Ascending aorta (tissue), 2 donors: ENCODE results near the gene KRTAP9-7. TPM values are rescaled to one million over a fixed set of nuclear protein-coding genes. Genes with fewer than 3 reads are reported as not detected.

ENCODE experiments used
- DNase-seq, 2 donors: peaks; one replicate each; pipeline ENCODE4 v3.0.0-alpha.2; 2019; ENCODE audit warnings: low spot score in 2 of 2
- H3K27ac ChIP-seq, 2 donors: fragments of 200-600 bp; sonication (generic); one replicate each; pipeline ENCODE4 v1.5.1; 2016 to 2017; ENCODE audit warnings: mild to moderate bottlenecking in 1 of 2
- H3K27me3 ChIP-seq: fragments of 200-600 bp; sonication (generic); one replicate; pipeline ENCODE4 v1.5.1; 2017
- H3K36me3 ChIP-seq, 2 donors: fragments of 200-600 bp; sonication (generic); one replicate each; pipeline ENCODE4 v1.5.1; 2016
- H3K4me1 ChIP-seq, 2 donors: fragments of 200-600 bp; sonication (generic); one replicate each; pipeline ENCODE4 v1.5.1; 2016 to 2017; ENCODE audit warnings: mild to moderate bottlenecking in 1 of 2
- H3K4me3 ChIP-seq, 2 donors: fragments of 200-600 bp; sonication (generic); one replicate each; pipeline ENCODE4 v1.5.1; 2016 to 2017; ENCODE audit warnings: mild to moderate bottlenecking in 1 of 2
- H3K9me3 ChIP-seq, 2 donors: fragments of 200-600 bp; sonication (generic); one replicate each; pipeline ENCODE4 v1.5.1; 2016
- CTCF ChIP-seq, 3 experiments: fragments of 200-600 bp in 2 of 3; fragments of 450-650 bp in 1 of 3; sonication (generic) in 2 of 3; IDR thresholded peaks; one replicate each; pipeline ENCODE4 v1.5.1; 2016 to 2019; ENCODE audit warnings: antibody characterized with exemption in 3 of 3, mild to moderate bottlenecking in 1 of 3, moderate library complexity in 1 of 3
- intact Hi-C: fragments of 100-400 bp; cut with DNase I; formaldehyde crosslinking; loops from one replicate; pipeline ENCODE4 v1.15.1; 2023
- total RNA-seq: library from RNA; depleted of rRNA; stranded (reverse); fragments of >200 nt; gene quantifications from one replicate; pipeline ENCODE4 v1.1.0, GENCODE V29; 2016

KRTAP9-7 gene
- total RNA-seq, 1 donor from 2014 or later, result not detected

DNA sequence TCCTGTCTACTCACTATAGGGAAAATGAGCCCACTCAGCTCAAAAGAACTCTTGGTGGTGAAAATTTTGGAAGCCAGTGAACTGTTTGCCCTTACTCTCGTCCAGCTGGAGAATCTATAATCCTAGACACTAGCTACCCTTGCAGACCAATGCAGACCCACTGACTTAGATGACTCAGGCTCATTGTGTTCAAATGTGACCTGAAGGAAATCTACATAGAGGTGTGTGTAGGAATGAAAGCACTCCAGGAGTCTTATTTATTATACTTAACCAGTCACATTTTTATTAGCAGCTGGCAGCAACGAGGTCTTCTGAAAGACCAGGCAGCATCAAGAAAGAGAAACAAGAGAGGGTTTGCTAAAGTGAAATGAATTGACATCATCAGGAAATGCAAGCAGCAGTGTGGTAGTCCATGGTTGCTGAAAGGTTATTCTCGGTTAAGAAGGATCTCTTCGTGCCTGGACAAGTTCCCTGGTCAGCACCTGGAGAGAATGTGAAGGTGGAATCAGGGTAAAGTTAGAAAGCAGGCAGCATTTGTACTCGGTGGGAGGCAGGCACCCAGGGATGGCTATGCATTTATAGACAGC, 25.8 kb downstream of the KRTAP9-7 start:
- intact Hi-C loops, result no loop called here
- H3K36me3 ChIP-seq, result no peaks in the 10 kb centered on the region
- H3K9me3 ChIP-seq, result peaks cover 0 to 4% of the 10 kb centered on the region in 2 donors
- no peak overlapping the region for H3K27ac ChIP-seq
- no peaks in the 10 kb centered on the region for H3K4me1 ChIP-seq
- H3K4me3 ChIP-seq, result no peak overlapping the region
- TF ChIP-seq CTCF (IDR thresholded peaks at IDR 0.05), result no peak
- no peak for DNase-seq
- no peaks in the 10 kb centered on the region for H3K27me3 ChIP-seq

DNA sequence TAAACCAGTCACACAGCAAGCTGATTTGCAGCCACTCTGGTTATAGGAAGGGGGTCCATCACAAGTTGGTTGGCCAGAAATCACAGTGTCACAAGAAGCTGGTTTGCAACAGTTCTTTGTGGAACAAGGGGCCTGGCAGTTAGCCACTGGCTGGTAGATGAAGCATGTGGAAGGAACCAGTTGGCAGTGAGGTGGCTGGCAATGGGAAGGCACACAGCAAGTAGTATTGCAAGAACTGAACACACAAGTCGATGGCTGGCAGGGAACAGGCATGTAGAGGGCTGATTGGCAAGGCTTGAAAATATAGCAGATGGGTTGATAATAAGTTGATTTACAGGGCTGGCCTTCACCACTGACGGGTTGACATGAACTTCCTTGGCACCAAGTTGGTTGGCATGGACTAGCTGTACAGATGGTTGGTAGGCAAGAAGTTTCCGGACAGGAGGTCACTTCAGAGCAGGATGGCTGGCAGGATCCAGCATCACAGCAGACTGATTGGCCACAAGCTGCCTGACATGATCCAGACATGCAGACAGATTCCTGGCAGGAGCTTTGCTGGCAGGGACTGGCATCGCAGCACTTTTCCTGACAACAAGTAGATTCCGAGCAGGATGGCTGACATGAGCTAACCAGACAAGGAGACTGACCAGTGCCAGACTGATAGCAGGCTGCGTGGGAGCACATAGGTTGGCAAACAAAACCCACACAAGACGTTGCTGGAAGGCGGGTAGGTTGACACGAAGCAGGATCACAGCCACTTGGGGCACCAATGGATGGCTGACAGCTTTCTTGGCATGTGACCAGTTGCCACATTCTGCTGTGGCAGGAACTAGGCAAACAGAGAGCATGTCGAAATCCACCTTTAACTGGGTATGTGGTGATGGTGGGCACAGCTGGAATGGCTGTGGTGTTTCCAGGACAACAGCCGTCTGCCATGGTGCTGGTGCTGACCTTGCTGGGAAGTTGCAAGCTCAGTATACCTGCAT, 26.7 kb downstream of the KRTAP9-7 start, which contains the start of gene KRTAP29-1:
KRTAP29-1 (minus strand) TSS at position 936 of the 986 bp plus-strand sequence; CDS start at position 936, 0 bp downstream.
- Histone ChIP-seq H3K27me3 (no peaks in the 10 kb centered on the region), H3K9me3 (peaks cover 0 to 4% of the 10 kb centered on the region in 2 donors), H3K4me1 (no peaks in the 10 kb centered on the region), H3K27ac (no peak within 1 kb of the TSS), H3K36me3 (no peaks in the 10 kb centered on the region), H3K4me3 (no peak within 1 kb of the TSS)
- TF ChIP-seq CTCF (IDR thresholded peaks at IDR 0.05), result no peak
- intact Hi-C loops, result no loop called here
- no peak for DNase-seq

DNA sequence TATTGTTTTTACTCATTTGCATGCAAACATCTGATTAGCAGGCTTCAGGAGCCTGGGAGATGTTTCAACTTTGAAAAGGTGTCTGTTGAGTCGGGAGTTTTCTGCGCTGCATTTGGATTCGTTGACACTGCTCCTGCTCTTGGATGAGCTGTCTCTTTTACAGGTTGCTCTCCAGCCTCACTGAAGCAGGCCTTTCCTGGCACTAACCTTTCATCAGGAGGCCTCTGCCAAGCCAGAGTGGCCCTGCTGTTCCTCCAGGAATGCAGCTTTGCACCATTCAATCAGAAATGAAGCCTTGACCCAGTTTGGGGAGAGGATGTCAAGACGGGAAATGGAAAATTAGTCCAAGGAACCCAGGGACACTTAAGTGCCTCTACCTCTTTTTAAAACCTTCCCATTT, 27.5 kb downstream of the KRTAP9-7 start:
- Histone ChIP-seq H3K27ac (no peak overlapping the region), H3K4me3 (no peak overlapping the region), H3K27me3 (no peaks in the 10 kb centered on the region), H3K4me1 (no peaks in the 10 kb centered on the region), H3K9me3 (peaks cover 0 to 4% of the 10 kb centered on the region in 2 donors), H3K36me3 (no peaks in the 10 kb centered on the region)
- DNase-seq, result no peak
- intact Hi-C loops, result no loop called here
- no peak for TF ChIP-seq CTCF (IDR thresholded peaks at IDR 0.05)

GRCh38 chr17:41304091-41304490, 28.6 kb downstream of the KRTAP9-7 start:
- no peaks in the 10 kb centered on the region for H3K4me1 ChIP-seq
- no peak overlapping the region for H3K4me3 ChIP-seq
- no peak overlapping the region for H3K27ac ChIP-seq
- no peak for TF ChIP-seq CTCF (IDR thresholded peaks at IDR 0.05)
- H3K36me3 ChIP-seq, result no peaks in the 10 kb centered on the region
- intact Hi-C loops, result no loop called here
- DNase-seq, result no peak
- peaks cover 0 to 4% of the 10 kb centered on the region in 2 donors for H3K9me3 ChIP-seq
- H3K27me3 ChIP-seq, result no peaks in the 10 kb centered on the region

- H3K27ac ChIP-seq, result no peak overlapping the region
- H3K36me3 ChIP-seq, result no peaks in the 10 kb centered on the region
- H3K9me3 ChIP-seq, result no peaks in the 10 kb centered on the region
- H3K27me3 ChIP-seq, result no peaks in the 10 kb centered on the region
- no peak for TF ChIP-seq CTCF (IDR thresholded peaks at IDR 0.05)
- intact Hi-C loops, result no loop called here
- DNase-seq, result no peak
- no peak overlapping the region for H3K4me3 ChIP-seq
- H3K4me1 ChIP-seq, result no peaks in the 10 kb centered on the region
Observed at GRCh38 chr17:41307647-41308046, 32.1 kb downstream of the KRTAP9-7 start.
